SKM-1 treated with dmso at 0.1 percent for 144 hours (cell line): ENCODE data around the gene OPCML.

ENCODE experiments used
- DNase-seq: peaks from one replicate; lab custom pipeline; 2025; ENCODE audit not compliant: unreplicated experiment; lab: John Stamatoyannopoulos, UW

OPCML gene

GRCh38 chr11:133531971-133532651 is at the start of gene OPCML:
Gene OPCML (minus strand): TSS chr11:133532501.
- DNase-seq, result no peak

- no peak for DNase-seq
These were observed 48.8 kb upstream of the OPCML start for GRCh38 chr11:133581091-133581490.

DNA sequence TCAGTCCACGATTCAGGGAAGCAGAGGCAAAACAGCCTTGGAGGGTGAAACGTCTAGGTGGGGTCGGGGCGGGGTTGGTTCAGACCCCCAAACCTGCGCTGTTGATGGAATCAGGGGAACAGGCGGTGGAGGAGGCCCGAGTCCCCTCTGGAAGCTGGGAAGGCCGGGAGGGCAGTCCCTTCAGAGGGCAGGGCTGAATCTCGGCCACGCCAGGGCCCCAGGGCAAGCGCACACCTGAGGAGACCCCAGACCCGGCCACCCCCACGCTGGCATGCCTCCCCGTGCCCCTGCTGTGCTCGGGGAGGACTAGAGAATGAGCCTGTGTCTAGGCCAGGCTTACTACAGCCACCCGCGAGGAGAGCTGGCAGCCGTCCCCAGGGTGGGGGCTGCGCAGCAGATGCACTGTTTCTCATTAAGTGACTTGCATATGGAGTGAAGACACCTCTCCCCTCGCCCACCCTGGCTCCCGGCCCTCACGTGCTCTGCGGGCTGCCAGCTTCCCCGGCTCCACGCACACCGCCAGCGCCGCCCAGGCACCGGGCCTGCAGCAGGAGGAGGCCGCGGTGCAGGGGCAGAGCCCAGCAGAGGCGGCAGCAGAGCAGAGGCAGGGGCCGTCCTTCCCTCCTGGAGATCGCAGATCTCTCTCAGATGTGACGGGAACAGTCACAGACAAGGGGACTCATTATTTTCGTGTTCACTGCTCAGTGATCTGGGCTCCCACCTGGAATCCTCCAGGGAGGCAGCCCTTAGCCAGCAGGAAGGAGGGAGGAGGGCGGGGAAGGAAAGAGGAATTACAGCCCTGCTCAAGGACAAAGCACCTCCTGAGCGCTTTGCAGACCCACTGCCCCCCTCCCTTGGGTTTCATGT is 47.1 kb upstream of the OPCML start:
- DNase-seq, result no peak

- DNase-seq, result no peak
These were observed 45.1 kb upstream of the OPCML start for GRCh38 chr11:133577403-133577802.

GRCh38 chr11:133576351-133576750 is 44.0 kb upstream of the OPCML start:
- DNase-seq, result no peak

DNA sequence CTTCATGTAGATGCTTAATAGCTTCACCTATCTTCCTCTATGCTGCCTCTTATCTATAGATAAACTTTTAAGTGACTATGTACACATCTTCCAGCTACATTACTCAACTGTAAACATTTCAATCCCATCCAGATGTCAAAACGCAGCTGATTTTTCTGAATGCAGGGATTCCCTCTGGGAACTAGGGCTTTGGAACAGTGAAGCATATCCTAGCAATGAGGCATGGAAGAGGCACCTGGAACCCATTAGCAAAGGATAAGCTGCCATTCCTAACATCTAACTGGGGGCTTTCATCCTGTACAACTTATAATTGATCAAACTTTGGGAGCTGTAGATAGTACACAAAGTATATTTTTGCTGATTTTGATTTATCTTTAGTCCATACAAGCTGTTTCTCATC is 40.8 kb upstream of the OPCML start:
- DNase-seq, result no peak

DNA sequence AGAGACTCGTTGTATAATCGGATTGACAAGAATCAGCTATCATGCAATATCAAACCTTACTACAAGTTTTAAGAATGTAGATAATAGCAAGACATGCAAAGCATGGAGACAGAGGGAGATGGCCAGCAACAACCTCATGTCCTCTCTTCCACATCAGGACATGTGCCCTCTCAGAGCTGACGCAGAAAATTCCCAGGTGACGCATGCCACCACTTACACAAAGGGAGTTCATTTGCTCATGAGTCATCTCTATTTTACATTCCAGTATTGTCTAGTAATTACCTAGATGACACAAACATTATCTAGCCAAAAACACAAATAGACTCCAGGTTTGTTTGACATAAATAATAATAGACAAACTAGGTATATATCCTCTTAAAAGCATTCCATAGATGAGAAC is 38.1 kb upstream of the OPCML start:
- no peak for DNase-seq

- no peak for DNase-seq
These were observed 31.3 kb upstream of the OPCML start for GRCh38 chr11:133563505-133564025.

GRCh38 chr11:133560472-133560855 is 28.2 kb upstream of the OPCML start:
- no peak for DNase-seq

GRCh38 chr11:133559833-133560471 is 27.7 kb upstream of the OPCML start:
- DNase-seq, result no peak

GRCh38 chr11:133559382-133559781 is 27.1 kb upstream of the OPCML start:
- no peak for DNase-seq

GRCh38 chr11:133555034-133555433 is 22.7 kb upstream of the OPCML start:
- DNase-seq, result no peak

DNA sequence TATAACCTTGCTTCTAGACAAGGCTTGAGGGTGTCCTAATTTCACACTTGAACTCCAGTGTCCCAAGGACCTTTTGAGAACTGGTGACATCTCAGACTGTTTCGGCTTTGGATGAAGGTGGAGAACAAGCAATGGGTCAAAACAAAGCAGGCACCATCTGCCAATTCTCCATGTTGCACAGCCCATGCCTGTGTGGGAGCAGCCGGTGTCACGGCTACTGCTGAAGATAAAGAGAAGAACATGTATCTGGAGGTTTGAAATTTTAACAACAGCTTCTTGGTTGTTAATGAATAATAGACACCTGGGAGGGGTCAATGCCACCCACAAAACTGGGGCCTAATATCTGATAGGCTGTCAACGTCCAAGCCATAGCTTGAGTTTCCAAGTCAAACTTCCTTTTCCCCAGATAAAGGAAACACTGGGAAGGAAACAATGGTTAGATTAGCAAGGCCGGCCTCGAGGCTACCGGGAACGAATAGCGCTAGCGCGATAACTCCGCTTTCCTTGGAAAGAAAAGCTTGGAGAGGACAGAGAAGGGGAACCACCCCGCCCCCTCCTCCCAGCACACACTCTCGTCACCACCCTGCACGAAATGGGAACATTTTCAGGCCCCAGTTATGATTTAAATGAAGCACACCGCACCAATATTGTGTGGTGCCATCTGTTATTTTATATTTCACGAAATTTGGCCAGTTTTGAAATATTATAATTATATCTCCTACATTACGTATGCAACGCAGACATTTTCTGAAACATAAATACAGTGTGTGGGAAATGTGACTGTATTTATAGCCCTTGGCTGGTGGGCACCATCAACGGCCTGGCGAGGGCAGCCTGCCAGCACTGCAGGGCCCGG is 21.8 kb upstream of the OPCML start:
- DNase-seq, result no peak

DNA sequence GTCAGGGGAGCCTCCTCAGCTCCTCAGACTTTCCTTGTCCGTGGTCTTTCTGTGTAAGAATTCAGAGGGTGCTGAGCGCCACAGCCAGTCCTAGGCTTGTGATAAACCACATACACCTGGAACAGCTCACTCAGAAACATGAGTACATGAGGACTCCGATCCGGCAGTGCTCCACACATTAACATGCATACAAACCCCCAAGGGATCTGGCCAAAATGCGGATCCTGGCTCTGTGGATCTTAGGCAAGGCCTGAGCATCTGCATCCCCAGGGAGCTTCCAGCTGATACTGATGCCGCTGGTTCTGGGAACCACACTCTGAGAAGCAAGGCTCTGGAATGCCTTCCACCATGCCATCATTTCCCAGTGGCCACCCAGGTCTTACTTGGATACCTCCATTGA is 20.6 kb upstream of the OPCML start:
- no peak for DNase-seq

DNA sequence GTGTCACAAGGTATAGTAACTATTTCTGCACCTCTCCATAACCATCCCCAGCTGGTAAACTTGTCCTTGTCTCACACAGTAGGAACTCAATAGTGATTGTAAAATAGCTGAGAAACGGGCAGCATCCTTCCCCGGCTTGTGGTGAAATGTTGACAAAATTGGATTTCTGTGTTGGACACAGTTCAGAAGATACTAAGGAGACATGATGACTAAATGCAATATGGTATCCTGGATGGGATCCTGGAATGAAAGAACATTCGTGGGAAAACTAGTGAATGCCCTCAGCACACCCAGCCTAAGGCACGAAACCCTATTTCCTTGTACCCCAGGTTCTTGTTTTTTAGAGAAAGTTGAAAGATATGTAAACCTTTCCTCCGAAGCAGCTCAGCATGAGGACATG is 18.8 kb upstream of the OPCML start:
- DNase-seq, result no peak

GRCh38 chr11:133549826-133550225 is 17.5 kb upstream of the OPCML start:
- DNase-seq, result no peak

- no peak for DNase-seq
These were observed 16.3 kb upstream of the OPCML start for GRCh38 chr11:133548641-133549040.

DNA sequence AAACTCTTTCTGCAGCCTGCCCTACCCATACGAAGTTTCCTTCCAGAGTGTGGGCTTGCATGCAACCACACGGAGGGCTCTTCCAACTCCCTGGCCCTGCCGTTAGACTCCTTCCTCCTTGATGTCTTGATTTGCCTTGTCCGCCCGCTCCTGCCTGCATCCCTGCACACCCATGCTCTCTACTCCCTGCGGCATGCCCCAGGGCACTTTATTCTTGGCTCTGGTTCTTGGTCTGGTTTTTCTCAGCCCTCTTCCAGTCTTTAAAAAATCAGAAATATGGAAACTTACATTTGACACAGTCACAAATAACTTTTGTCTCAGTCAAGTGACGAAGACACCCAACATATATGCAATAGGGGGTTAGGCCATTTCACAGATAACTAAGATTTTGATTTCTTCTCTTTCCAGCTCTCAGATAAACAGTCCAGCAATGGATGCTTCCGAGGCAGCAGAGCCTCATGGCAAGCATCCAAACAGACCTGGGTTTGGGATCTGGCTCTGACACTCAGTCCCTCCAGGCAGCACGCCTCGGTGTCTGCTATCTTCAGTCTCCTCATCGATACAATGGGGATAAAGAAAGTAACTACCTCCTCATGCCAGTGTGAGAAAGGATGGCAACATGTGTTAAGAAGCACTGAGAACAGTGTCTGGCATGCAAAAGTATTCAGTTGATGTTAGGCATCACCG is 15.7 kb upstream of the OPCML start:
- no peak for DNase-seq

DNA sequence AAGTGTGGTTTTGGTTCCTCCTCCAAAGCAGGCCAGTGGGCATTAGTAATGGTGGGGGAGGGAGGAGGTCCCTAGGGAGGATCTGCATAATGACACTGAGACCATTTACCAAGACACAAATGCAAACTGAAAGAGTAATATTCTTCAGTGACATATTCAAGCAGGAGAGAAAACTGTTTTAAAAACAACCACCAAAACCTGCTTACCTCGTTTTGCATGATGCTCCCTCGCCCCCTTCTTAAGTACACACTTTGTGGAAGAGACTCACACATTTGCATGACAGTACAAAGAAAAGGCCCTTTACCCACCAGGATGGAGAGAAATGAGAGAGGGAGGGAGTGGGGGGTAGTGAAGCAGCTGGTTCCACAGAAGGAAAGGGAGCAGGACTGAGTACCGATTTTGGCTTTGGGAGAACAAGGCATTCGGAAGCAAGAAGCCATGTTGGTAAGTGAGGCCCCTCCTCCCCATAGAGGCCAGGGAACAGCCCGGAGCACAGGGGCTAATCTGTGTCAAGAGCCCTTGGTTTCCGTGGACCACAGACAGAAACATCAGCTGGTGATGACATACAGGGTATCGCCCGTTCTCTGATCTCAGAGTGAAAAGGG is 13.0 kb upstream of the OPCML start:
- DNase-seq, result no peak

DNA sequence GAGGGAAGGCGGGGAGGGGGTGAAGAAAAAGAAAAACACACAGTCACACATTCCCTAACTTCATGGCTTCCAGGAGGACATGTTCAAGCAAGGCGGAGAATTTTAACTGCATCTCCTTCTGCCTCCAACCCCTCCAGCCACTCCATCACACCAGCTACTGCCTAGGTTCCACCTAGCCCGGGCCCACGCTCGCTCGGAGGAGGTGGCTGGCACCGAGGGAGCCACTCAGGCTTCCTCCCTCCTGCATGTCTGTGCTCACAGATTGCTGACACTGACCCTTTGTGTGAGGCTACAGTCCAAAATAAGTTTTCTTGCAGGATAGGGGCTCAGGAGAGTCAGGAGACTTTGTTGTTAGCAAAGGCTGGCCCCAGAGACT is 9.4 kb upstream of the OPCML start:
- DNase-seq, result no peak
